IMR-90 (cell line): Measurements from ENCODE around the gene SLIT1. TPM values are rescaled to one million over a fixed set of nuclear protein-coding genes. Genes with fewer than 3 reads are reported as not detected.

Source experiments
- ATAC-seq: fragments of 200-7000 bp; cut with Tn5 transposase; 2 replicates; pipeline ENCODE4 v1.9.1; 2020; ENCODE audit warnings: low read depth, mild to moderate bottlenecking, moderate library complexity
- BruUV-seq: library from RNA; stranded (reverse); fragments of 400-500 nt; replicated peaks from 2 replicates; lab custom pipeline; 2021; lab: Mats Ljungman, UMichigan
- CTCF ChIA-PET: fragments of 300-600 bp; formaldehyde crosslinking; extraction: SDS; loops from one replicate; lab custom pipeline; 2021; ENCODE audit warnings: antibody characterized with exemption; lab: Yijun Ruan, JAX
- POLR2A ChIA-PET: fragments of 300-600 bp; sonication (Branson Sonifier 250); formaldehyde crosslinking; loops from one replicate; lab custom pipeline; 2022; ENCODE audit warnings: antibody characterized with exemption; ENCODE audit not compliant: unreplicated experiment; lab: Charles Lee
- DNase-seq: peaks from one replicate; pipeline ENCODE4 v3.0.0; 2013
- H2AFZ ChIP-seq: replicated peaks from 2 replicates; pipeline ENCODE3; 2013; ENCODE audit warnings: low read length, mild to moderate bottlenecking; ENCODE audit not compliant: poor library complexity
- H2AK5ac ChIP-seq: 2 replicates; pipeline ENCODE4 v1.6.1; 2013; ENCODE audit warnings: low read depth, low read length, inconsistent platforms
- H2AK9ac ChIP-seq: replicated peaks from 2 replicates; pipeline ENCODE3; 2013; ENCODE audit warnings: mild to moderate bottlenecking, low read depth, low read length, moderate library complexity; ENCODE audit not compliant: poor library complexity
- H2BK120ac ChIP-seq: 2 replicates; pipeline ENCODE4 v1.6.1; 2013; ENCODE audit warnings: low read depth, low read length, inconsistent platforms
- H2BK15ac ChIP-seq: 3 replicates; pipeline ENCODE4 v1.6.1; 2013; ENCODE audit warnings: low read depth, low read length, inconsistent platforms
- H2BK20ac ChIP-seq: 2 replicates; pipeline ENCODE4 v1.6.1; 2013; ENCODE audit warnings: low read depth, mild to moderate bottlenecking, inconsistent platforms, low read length, moderate library complexity
- H2BK5ac ChIP-seq: 2 replicates; pipeline ENCODE4 v1.6.1; 2013; ENCODE audit warnings: mild to moderate bottlenecking, low read depth, low read length, inconsistent platforms; ENCODE audit not compliant: poor library complexity, severe bottlenecking
- H3K14ac ChIP-seq: replicated peaks from 2 replicates; pipeline ENCODE4 v1.6.1; 2013; ENCODE audit warnings: low read depth, low read length, inconsistent platforms
- H3K18ac ChIP-seq: 2 replicates; pipeline ENCODE4 v1.6.1; 2013; ENCODE audit warnings: low read depth, low read length, control low read depth
- H3K23ac ChIP-seq: 2 replicates; pipeline ENCODE4 v1.6.1; 2013; ENCODE audit warnings: low read depth, low read length, inconsistent platforms
- H3K27ac ChIP-seq: 2 replicates; pipeline ENCODE4 v1.5.1; 2013; ENCODE audit warnings: mild to moderate bottlenecking, control low read depth, low read length; ENCODE audit not compliant: insufficient read depth
- H3K27me3 ChIP-seq: 2 replicates; pipeline ENCODE4 v1.6.1; 2013; ENCODE audit warnings: low read length; ENCODE audit not compliant: control insufficient read depth, insufficient read depth
- H3K36me3 ChIP-seq: 2 replicates; pipeline ENCODE4 v1.6.1; 2013; ENCODE audit warnings: low read length, mixed read lengths; ENCODE audit not compliant: control insufficient read depth, insufficient read depth
- H3K4ac ChIP-seq: 2 replicates; pipeline ENCODE4 v1.6.1; 2013; ENCODE audit warnings: low read depth, low read length, inconsistent platforms
- H3K4me1 ChIP-seq: 2 replicates; pipeline ENCODE4 v1.6.1; 2013; ENCODE audit warnings: low read length, mixed read lengths; ENCODE audit not compliant: control insufficient read depth, insufficient read depth
- H3K4me2 ChIP-seq: 2 replicates; pipeline ENCODE4 v1.6.1; 2013; ENCODE audit warnings: low read depth, mild to moderate bottlenecking, control low read depth, low read length, moderate library complexity
- H3K4me3 ChIP-seq: 2 replicates; pipeline ENCODE4 v1.5.1; 2013; ENCODE audit warnings: low read depth, mild to moderate bottlenecking, control low read depth, low read length, moderate library complexity; ENCODE audit not compliant: insufficient read depth
- H3K56ac ChIP-seq: 2 replicates; pipeline ENCODE4 v1.6.1; 2013; ENCODE audit warnings: low read length, inconsistent platforms; ENCODE audit not compliant: insufficient read depth; ENCODE audit errors: extremely low read depth
- H3K79me1 ChIP-seq, 2 experiments: 2 replicates each; pipeline ENCODE4 v1.6.1; 2013; ENCODE audit warnings: low read length in 2 of 2, inconsistent platforms in 1 of 2, low read depth in 1 of 2
- H3K9ac ChIP-seq: 2 replicates; pipeline ENCODE4 v1.6.1; 2013; ENCODE audit warnings: low read depth, low read length, control low read depth
- H3K9me1 ChIP-seq: 2 replicates; pipeline ENCODE4 v1.6.1; 2013; ENCODE audit warnings: low read length, inconsistent platforms; ENCODE audit not compliant: insufficient read depth
- H3K9me3 ChIP-seq: 2 replicates; pipeline ENCODE4 v1.6.1; 2013; ENCODE audit warnings: low read length; ENCODE audit not compliant: control insufficient read depth, insufficient read depth
- H4K20me1 ChIP-seq: 2 replicates; pipeline ENCODE4 v1.6.1; 2013; ENCODE audit warnings: low read length, inconsistent platforms; ENCODE audit not compliant: insufficient read depth
- H4K5ac ChIP-seq: 2 replicates; pipeline ENCODE4 v1.6.1; 2013; ENCODE audit warnings: mild to moderate bottlenecking, low read depth, low read length, control low read depth
- H4K8ac ChIP-seq, 2 experiments: 2 replicates each; pipeline ENCODE4 v1.6.1; 2013; ENCODE audit warnings: low read depth in 2 of 2, low read length in 2 of 2, control low read depth in 1 of 2, inconsistent platforms in 1 of 2
- H4K91ac ChIP-seq: 2 replicates; pipeline ENCODE4 v1.6.1; 2013; ENCODE audit warnings: low read depth, low read length, inconsistent platforms; ENCODE audit not compliant: insufficient read depth
- MAZ ChIP-seq: IDR thresholded peaks from 2 replicates; pipeline ENCODE4 v1.6.1; 2012; ENCODE audit warnings: low read depth, mild to moderate bottlenecking, low read length, improper control_type of control experiment, moderate library complexity, borderline replicate concordance
- POLR2A ChIP-seq: IDR thresholded peaks from 2 replicates; pipeline ENCODE4 v1.6.1; 2012; ENCODE audit warnings: mild to moderate bottlenecking, low read depth, low read length
- WGBS, 2 experiments: methylation state at CpG; one replicate each; pipeline versions ENCODE4 v1.1.5 to v1.1.7; 2013; ENCODE audit warnings: missing lambda C conversion rate in 2 of 2; ENCODE audit not compliant: insufficient read length in 1 of 2; ENCODE audit errors: extremely low coverage in 2 of 2; 5-methylcytosine and 5-hydroxymethylcytosine counted together
- dilution Hi-C: fragments of 300-500 bp; cut with HindIII; formaldehyde crosslinking; loops from one replicate; pipeline ENCODE4 v1.14.3; 2018; ENCODE audit warnings: low sequenced_read_pairs; ENCODE audit not compliant: unreplicated experiment
- in situ Hi-C: fragments of 300-500 bp; cut with MboI; formaldehyde crosslinking; loops from 3 replicates; pipeline ENCODE4 v1.14.3; 2019; ENCODE audit warnings: low sequenced_read_pairs, inconsistent platforms, mixed read lengths
- intact Hi-C: fragments of 100-400 bp; cut with micrococcal nuclease; formaldehyde crosslinking; loops from 2 replicates; pipeline ENCODE4 v1.10.0; 2022
- polyA plus RNA-seq, 3 experiments: library from polyadenylated mRNA; depleted of rRNA; stranded (reverse); fragments of >200 nt; gene quantifications; 2 replicates each; pipeline ENCODE4 v1.2.3, GENCODE V29; 2012; ENCODE audit warnings: low replicate concordance in 1 of 3
- total RNA-seq: library from RNA; depleted of rRNA; stranded (reverse); fragments of >200 nt; gene quantifications from 2 replicates; pipeline ENCODE4 v1.2.3, GENCODE V29; 2012
- TF ChIP-seq, protein P1 (sequence below): fragments of 150-350 bp; IDR thresholded peaks from 2 replicates; pipeline ENCODE4 v1.6.1; 2017; ENCODE audit warnings: mild to moderate bottlenecking, antibody characterized with exemption, low read length, low read depth

The SLIT1 gene
- total and polyA plus RNA-seq, 2 of the 4 experiments (the other 2 are of a cell fraction), result under 0.01 TPM

DNA sequence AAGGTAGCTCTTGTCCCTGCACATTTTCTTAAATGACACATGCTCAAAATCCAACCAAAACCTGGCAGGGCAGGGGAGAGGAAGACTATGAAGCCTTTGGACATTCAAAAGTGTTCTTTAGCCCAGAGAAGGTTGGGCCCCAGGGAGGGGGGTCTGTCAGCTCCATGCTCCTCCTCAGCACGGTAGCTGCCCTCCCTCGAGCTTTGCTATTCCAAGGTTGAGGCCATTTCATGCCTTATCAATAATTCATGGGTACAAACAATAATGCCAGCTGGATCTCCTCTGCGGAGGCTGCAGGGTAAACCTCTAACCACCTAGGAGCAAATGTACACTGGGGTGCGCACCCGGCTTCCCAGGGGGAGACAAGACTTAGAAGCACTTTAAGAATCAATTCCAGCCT is 61.5 kb downstream of the SLIT1 start:
- intact Hi-C loops (no loop called here), dilution Hi-C loops (no loop called here), in situ Hi-C loops (no loop called here)
- no peaks in the 10 kb centered on the region for H3K9me3 ChIP-seq
- H3K4me1 ChIP-seq, result no peaks in the 10 kb centered on the region
- H2AFZ ChIP-seq, result no peak overlapping the region
- H2BK15ac ChIP-seq, result no peak overlapping the region
- no peak overlapping the region for H3K4me2 ChIP-seq
- ChIA-PET POLR2A (interaction anchor here (0.5 kb wide), 1 partner anchor 137 kb away, joined by 3 read pairs; no protein-coding TSS in a partner anchor), CTCF (no interaction called here)
- H4K8ac ChIP-seq, result no peak overlapping the region
- H3K18ac ChIP-seq, result no peak overlapping the region
- no CpG with 5 or more reads among the region's 5 CpGs for WGBS, 2 experiments
- H3K4ac ChIP-seq, result no peak overlapping the region
- no peak overlapping the region for H2BK120ac ChIP-seq
- no peak overlapping the region for H4K91ac ChIP-seq
- H2AK9ac ChIP-seq, result no peak overlapping the region
- no peak overlapping the region for H2AK5ac ChIP-seq
- no peak overlapping the region for H4K5ac ChIP-seq
- no peaks in the 10 kb centered on the region for H3K79me1 ChIP-seq
- H4K20me1 ChIP-seq, result no peaks in the 10 kb centered on the region
- peaks cover 53% of the 10 kb centered on the region for H3K27me3 ChIP-seq
- no peak overlapping the region for H3K9ac ChIP-seq
- H3K56ac ChIP-seq, result no peak overlapping the region
- no peak overlapping the region for H3K14ac ChIP-seq
- no peak for TF ChIP-seq MAZ
- TF ChIP-seq, protein P1, sequence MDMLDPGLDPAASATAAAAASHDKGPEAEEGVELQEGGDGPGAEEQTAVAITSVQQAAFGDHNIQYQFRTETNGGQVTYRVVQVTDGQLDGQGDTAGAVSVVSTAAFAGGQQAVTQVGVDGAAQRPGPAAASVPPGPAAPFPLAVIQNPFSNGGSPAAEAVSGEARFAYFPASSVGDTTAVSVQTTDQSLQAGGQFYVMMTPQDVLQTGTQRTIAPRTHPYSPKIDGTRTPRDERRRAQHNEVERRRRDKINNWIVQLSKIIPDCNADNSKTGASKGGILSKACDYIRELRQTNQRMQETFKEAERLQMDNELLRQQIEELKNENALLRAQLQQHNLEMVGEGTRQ, result no peak
- TF ChIP-seq POLR2A, result no peak
- H2BK20ac ChIP-seq, result no peak overlapping the region
- H3K4me3 ChIP-seq, result no peak overlapping the region
- H3K9me1 ChIP-seq, result no peaks in the 10 kb centered on the region
- no peak overlapping the region for H3K23ac ChIP-seq
- DNase-seq (no peak), ATAC-seq (no peak)
- no peak overlapping the region for H3K27ac ChIP-seq
- no peaks in the 10 kb centered on the region for H3K36me3 ChIP-seq
- BruUV-seq, result no TSS peak
- H2BK5ac ChIP-seq, result no peak overlapping the region
